NT2/D1 (cell line): Measurements from ENCODE around the gene KLHL42.

Source experiments
- DNase-seq: peaks from one replicate; pipeline ENCODE4 v3.0.0-alpha.2; 2011; ENCODE audit warnings: low read depth, low spot score
- H3K27me3 ChIP-seq: 2 replicates; pipeline ENCODE4 v1.6.0; 2011; ENCODE audit warnings: mild to moderate bottlenecking; ENCODE audit not compliant: insufficient read length, insufficient read depth
- H3K36me3 ChIP-seq: 2 replicates; pipeline ENCODE4 v1.6.1; 2011; ENCODE audit warnings: mild to moderate bottlenecking, low read length, mixed read lengths; ENCODE audit not compliant: insufficient read depth, insufficient read length
- H3K4me1 ChIP-seq: 2 replicates; pipeline ENCODE4 v1.5.1; 2011; ENCODE audit not compliant: insufficient read depth, insufficient read length
- H3K4me3 ChIP-seq: 2 replicates; pipeline ENCODE4 v1.5.1; 2011; ENCODE audit warnings: low read depth; ENCODE audit not compliant: insufficient read length
- H3K9ac ChIP-seq: 2 replicates; pipeline ENCODE4 v1.6.0; 2011; ENCODE audit warnings: low read depth; ENCODE audit not compliant: insufficient read length
- H3K9me3 ChIP-seq: 2 replicates; pipeline ENCODE4 v1.5.1; 2011; ENCODE audit warnings: mild to moderate bottlenecking, low read length; ENCODE audit not compliant: insufficient read depth
- SUZ12 ChIP-seq: IDR thresholded peaks from 2 replicates; pipeline ENCODE4 v1.6.1; 2011; ENCODE audit not compliant: insufficient read length, insufficient read depth; ENCODE audit errors: extremely low read depth
- YY1 ChIP-seq: IDR thresholded peaks from 2 replicates; pipeline ENCODE4 v1.6.1; 2011; ENCODE audit not compliant: insufficient read length, insufficient read depth
- ZNF274 ChIP-seq: IDR thresholded peaks from 2 replicates; pipeline ENCODE4 v1.6.1; 2011; ENCODE audit warnings: mild to moderate bottlenecking, low read depth, low read length

The KLHL42 gene

DNA sequence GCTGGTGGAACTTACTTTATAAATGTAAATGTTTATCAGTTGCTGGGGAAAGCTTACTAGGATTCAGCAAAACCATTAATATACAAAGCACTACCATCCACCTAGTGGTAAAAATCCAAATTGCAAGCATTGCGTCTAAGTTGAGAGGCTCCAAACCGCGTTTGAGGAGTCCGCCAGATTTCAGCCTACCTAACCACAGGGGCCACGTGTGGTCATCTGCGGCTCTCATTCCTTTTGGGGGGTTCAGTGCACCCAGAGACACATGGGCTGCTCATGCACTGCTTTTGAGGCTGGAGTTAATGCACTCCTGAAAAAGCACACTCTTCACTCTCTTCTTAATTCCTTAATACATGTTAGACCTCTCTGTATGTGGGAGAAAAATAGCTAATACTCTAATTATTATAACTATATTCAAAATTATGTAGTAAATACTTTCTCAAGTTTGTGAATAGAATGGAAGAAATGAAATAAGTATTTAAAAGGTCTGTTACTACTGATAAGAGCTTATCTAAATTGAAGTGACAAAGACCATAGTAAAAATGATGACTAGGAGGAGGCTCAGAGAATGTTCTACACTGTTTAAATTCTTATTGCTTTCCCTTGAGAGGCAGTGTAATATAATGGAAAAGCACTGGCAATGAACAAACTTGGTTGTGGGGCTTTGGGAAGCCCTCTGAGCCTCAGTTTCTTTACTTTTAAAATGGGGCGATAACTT lies 41.4 kb downstream of the KLHL42 start:
- no peak overlapping the region for H3K4me3 ChIP-seq
- H3K36me3 ChIP-seq: no peaks in the 10 kb centered on the region

DNA sequence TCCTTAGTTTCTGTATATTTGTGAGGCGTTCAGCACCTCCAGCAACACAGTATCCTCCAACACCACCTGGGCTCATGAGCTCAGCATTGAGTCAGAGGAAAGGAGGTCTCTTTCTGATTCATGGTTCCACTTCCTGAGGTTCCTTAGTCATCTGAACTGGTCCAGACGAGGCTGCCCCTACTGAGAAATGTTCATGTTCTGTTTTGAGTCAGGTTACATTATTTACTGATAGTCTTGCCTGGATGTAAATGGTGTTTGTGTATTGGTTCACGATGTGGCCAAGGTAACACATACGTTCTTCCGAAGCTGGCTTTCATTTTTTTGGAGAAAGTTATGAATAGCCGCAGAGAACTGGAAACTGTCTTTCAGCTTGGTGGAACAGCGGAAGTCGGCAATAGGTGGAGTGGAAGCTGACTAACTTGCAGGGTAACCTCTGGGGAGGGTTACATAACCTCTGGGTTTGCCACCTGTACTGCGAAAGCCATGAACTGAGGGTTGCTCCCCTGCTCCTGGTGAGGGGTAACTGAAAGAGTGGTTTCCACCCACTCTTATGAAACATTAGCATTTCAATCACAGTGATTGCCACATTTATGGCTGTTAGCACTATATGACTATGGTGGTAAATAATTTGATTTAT lies 42.2 kb downstream of the KLHL42 start:
- Histone ChIP-seq H3K4me1 (no peaks in the 10 kb centered on the region), H3K27me3 (no peaks in the 10 kb centered on the region), H3K9ac (no peak overlapping the region), H3K36me3 (no peaks in the 10 kb centered on the region), H3K9me3 (peaks cover 13% of the 10 kb centered on the region), H3K4me3 (no peak overlapping the region)
- TF ChIP-seq YY1: no peak
- TF ChIP-seq ZNF274: no peak
- TF ChIP-seq SUZ12: no peak
- no peak for DNase-seq

More for the DNA sequence above, 41.4 kb downstream of the KLHL42 start:
- no peaks in the 10 kb centered on the region for H3K27me3 ChIP-seq
- H3K4me1 ChIP-seq: no peaks in the 10 kb centered on the region
- TF ChIP-seq YY1 (no peak), ZNF274 (no peak), SUZ12 (no peak)
- DNase-seq: peak; percentile 95
- H3K9ac ChIP-seq: no peak overlapping the region
- H3K9me3 ChIP-seq: peaks cover 13% of the 10 kb centered on the region

DNA sequence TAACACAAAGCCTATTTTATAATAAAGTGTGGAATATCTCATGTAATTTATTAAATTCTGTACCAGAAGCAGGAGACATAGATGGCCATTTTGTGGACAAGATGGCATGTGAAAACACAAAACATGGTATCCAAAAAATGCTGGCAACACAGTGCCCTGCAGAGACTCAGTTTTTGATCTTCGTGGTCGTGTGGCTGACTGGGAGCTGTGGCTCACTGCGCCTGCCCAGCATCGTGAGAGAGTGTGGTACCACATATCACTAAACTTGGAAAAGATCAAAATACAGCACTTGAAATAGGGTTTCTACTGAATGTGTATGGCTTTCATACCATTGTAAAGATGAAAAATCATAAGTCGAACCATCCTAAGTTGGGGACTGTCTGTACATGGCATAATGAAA lies 43.0 kb downstream of the KLHL42 start:
- TF ChIP-seq YY1 (no peak), SUZ12 (no peak), ZNF274 (no peak)

DNA sequence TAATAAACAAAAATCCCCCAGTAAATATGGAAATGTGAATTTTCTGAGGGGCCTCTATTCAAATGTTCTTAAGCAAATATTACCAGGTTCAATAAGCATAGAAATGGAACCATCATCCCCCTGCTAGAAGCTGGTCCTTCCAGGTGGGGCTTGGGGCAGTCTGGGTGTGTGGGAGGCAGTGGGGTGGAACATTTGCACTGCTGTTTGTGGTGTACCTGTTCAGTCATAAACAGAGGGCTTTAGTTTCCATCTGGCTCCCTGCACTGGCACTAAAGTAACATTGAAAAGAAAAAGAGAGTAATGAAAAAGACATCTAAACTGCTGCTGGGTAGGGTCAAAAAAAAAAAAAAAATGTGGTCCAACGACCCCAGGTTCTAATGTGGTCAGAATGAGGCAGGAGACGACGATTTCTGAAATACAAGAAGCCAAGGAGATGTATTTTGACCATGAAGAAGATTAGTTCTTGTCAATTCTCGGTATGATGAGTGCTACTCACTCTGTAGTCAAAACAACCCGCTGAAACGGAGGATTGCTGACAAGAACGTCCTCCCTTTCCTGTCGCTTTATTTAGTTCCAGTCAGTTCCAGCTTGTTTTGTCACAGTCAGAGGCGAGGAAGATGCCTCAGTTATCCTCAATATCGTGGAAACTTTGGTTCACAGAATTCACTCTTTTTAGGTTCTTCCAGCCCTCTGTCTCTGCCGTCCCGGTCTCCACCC lies 44.3 kb downstream of the KLHL42 start:
- Histone ChIP-seq H3K36me3 (no peaks in the 10 kb centered on the region), H3K9me3 (peaks cover 7% of the 10 kb centered on the region), H3K27me3 (no peaks in the 10 kb centered on the region), H3K9ac (no peak overlapping the region), H3K4me1 (no peaks in the 10 kb centered on the region), H3K4me3 (no peak overlapping the region)
- TF ChIP-seq ZNF274 (no peak), YY1 (no peak), SUZ12 (no peak)
- DNase-seq: no peak

More for the DNA sequence above, 43.0 kb downstream of the KLHL42 start:
- Histone ChIP-seq H3K4me1 (no peaks in the 10 kb centered on the region), H3K9me3 (peaks cover 13% of the 10 kb centered on the region), H3K36me3 (no peaks in the 10 kb centered on the region), H3K27me3 (no peaks in the 10 kb centered on the region), H3K9ac (no peak overlapping the region), H3K4me3 (no peak overlapping the region)
- no peak for DNase-seq

DNA sequence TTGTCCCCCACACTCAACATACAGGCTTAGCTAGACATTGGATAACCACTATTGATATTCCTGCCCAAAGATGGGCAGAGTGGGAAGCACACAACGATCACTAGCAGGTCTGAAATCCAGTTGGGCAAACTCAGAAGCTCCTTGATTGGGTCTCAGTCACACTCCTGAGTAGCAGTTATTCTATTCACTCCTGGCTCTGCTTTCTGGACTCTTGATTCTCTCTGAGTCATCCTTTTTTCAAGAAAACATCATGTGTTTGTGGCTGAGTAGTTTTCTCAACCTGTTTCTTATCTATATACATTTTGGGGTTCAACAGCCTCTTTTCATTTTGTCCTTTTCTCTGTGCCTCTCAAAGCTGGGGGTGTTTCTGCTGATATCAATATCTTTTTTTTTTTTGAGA lies 46.0 kb downstream of the KLHL42 start:
- Histone ChIP-seq H3K9ac (no peak overlapping the region), H3K4me1 (no peaks in the 10 kb centered on the region), H3K27me3 (no peaks in the 10 kb centered on the region), H3K36me3 (no peaks in the 10 kb centered on the region), H3K9me3 (no peaks in the 10 kb centered on the region), H3K4me3 (no peak overlapping the region)
- DNase-seq: no peak
- no peak for TF ChIP-seq YY1
- no peak for TF ChIP-seq ZNF274
- TF ChIP-seq SUZ12: no peak

DNA sequence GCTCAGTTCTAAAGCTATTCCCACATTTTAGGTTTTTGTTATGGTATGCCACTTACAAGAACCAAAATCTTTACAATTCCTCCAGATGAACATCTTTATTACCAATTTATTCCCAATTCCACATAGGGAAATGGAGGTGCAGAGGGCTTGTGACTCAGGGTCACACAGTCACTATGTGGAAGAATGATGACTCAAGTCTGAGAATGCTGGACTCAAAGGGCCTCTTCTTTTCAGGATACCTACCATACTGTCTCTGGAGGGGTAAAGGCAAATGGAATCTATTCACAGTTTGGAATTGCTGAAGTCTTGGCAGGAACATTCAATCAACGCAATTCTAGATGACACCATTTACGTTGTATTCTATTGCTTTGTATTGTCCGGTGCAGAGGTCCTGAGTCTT lies 48.2 kb downstream of the KLHL42 start:
- TF ChIP-seq YY1 (no peak), ZNF274 (no peak), SUZ12 (no peak)
- Histone ChIP-seq H3K4me1 (no peaks in the 10 kb centered on the region), H3K9me3 (no peaks in the 10 kb centered on the region), H3K4me3 (no peak overlapping the region), H3K9ac (no peak overlapping the region), H3K27me3 (no peaks in the 10 kb centered on the region), H3K36me3 (no peaks in the 10 kb centered on the region)
- no peak for DNase-seq

DNA sequence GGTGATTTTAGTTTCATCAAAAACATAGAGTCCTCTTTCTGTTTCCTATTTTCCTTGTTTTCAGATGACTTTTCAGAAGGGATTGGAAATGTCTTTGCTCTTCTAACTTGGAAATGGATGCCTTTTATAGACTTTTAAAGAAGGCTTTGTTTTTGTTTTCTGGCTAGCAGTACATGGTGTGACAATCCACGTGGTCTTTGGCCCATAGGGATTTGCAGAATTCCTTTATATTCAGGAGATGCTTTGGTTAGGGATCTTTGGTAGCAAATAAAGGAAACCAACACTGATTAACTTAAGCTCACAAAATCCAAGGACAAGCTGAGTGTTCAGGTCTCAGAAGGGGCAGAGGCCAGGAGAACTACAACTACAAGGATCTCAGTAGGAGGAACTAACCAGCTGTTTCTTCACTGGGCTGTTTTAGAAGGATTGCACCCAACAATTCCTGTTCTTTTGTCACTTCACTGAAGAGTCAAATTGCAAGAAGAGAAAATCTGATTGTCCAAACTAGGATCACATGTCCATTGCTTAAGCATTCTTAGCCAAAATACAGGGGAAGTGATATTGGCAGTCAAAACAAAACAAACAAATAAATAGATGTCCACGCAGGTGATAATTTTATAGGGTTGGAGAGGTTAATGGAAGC lies 58.6 kb downstream of the KLHL42 start:
- H3K9ac ChIP-seq: no peak overlapping the region
- peaks cover 12% of the 10 kb centered on the region for H3K9me3 ChIP-seq
- H3K4me3 ChIP-seq: no peak overlapping the region
- TF ChIP-seq ZNF274 (no peak), YY1 (no peak), SUZ12 (no peak)
- no peaks in the 10 kb centered on the region for H3K27me3 ChIP-seq
- no peaks in the 10 kb centered on the region for H3K36me3 ChIP-seq
- DNase-seq: no peak
- H3K4me1 ChIP-seq: no peaks in the 10 kb centered on the region
